ENCODE data around the gene TOR2A. TPM values are rescaled to one million over a fixed set of nuclear protein-coding genes. Genes with fewer than 3 reads are reported as not detected.

The TOR2A gene
- total RNA-seq, 1 donor from 2014 or later, result 27.5 TPM

GRCh38 chr9:127707766-127708165, 27.3 kb downstream of the TOR2A start:
- no peak overlapping the region for H3K4me3 Mint-ChIP-seq (ENCODE audit: unreplicated experiment)
- peaks cover 20% of the 10 kb centered on the region for H3K4me1 Mint-ChIP-seq (ENCODE audit: low read depth, unreplicated experiment)
- DNase-seq, result no peak
- no peak overlapping the region for H3K27ac Mint-ChIP-seq (ENCODE audit: unreplicated experiment)
- peaks cover 12% of the 10 kb centered on the region for H3K27me3 Mint-ChIP-seq (ENCODE audit: unreplicated experiment)
- H3K9me3 Mint-ChIP-seq (ENCODE audit: unreplicated experiment), result peaks cover 10% of the 10 kb centered on the region
- H3K36me3 Mint-ChIP-seq (ENCODE audit: unreplicated experiment), result peaks cover 5% of the 10 kb centered on the region
- TF ChIP-seq CTCF (IDR thresholded peaks at IDR 0.05; ENCODE audit: partially characterized antibody, unreplicated experiment), result no peak

- Mint-ChIP-seq H3K4me3 (ENCODE audit: unreplicated experiment) (no peak within 1 kb of the TSS), H3K4me1 (ENCODE audit: low read depth, unreplicated experiment) (peaks cover 20% of the 10 kb centered on the region), H3K36me3 (ENCODE audit: unreplicated experiment) (peaks cover 5% of the 10 kb centered on the region), H3K27ac (ENCODE audit: unreplicated experiment) (no peak within 1 kb of the TSS), H3K27me3 (ENCODE audit: unreplicated experiment) (peaks cover 12% of the 10 kb centered on the region), H3K9me3 (ENCODE audit: unreplicated experiment) (peaks cover 10% of the 10 kb centered on the region)
- no peak for TF ChIP-seq CTCF (IDR thresholded peaks at IDR 0.05; ENCODE audit: partially characterized antibody, unreplicated experiment)
- DNase-seq, result peak; percentile 32
Observed at GRCh38 chr9:127706836-127707241, 28.3 kb downstream of the TOR2A start, which contains the start of gene CFAP157. TSS of gene CFAP157 (plus strand) at chr9:127706988. CDS start at chr9:127707032, 44 bp downstream.

- no peak for TF ChIP-seq CTCF (IDR thresholded peaks at IDR 0.05; ENCODE audit: partially characterized antibody, unreplicated experiment)
- Mint-ChIP-seq H3K4me3 (ENCODE audit: unreplicated experiment) (no peak overlapping the region), H3K27me3 (ENCODE audit: unreplicated experiment) (peaks cover 10% of the 10 kb centered on the region), H3K4me1 (ENCODE audit: low read depth, unreplicated experiment) (peaks cover 13% of the 10 kb centered on the region), H3K27ac (ENCODE audit: unreplicated experiment) (no peak overlapping the region), H3K36me3 (ENCODE audit: unreplicated experiment) (peaks cover 5% of the 10 kb centered on the region), H3K9me3 (ENCODE audit: unreplicated experiment) (peaks cover 9% of the 10 kb centered on the region)
- no peak for DNase-seq
Observed at GRCh38 chr9:127705577-127706379, 29.3 kb downstream of the TOR2A start.

GRCh38 chr9:127703289-127703946, 31.7 kb downstream of the TOR2A start:
- DNase-seq, result no peak
- Mint-ChIP-seq H3K4me1 (ENCODE audit: low read depth, unreplicated experiment) (peaks cover 12% of the 10 kb centered on the region), H3K27ac (ENCODE audit: unreplicated experiment) (no peak overlapping the region), H3K27me3 (ENCODE audit: unreplicated experiment) (peaks cover 3% of the 10 kb centered on the region), H3K36me3 (ENCODE audit: unreplicated experiment) (peaks cover 5% of the 10 kb centered on the region), H3K4me3 (ENCODE audit: unreplicated experiment) (no peak overlapping the region), H3K9me3 (ENCODE audit: unreplicated experiment) (peaks cover 8% of the 10 kb centered on the region)
- TF ChIP-seq CTCF (IDR thresholded peaks at IDR 0.05; ENCODE audit: partially characterized antibody, unreplicated experiment), result no peak
